ENCODE data around the gene DACH1. TPM values are rescaled to one million over a fixed set of nuclear protein-coding genes. Genes with fewer than 3 reads are reported as not detected.

DACH1 gene
- total and polyA plus RNA-seq, 4 donors = 1.4 to 42.3 (median 3.7) TPM

DNA sequence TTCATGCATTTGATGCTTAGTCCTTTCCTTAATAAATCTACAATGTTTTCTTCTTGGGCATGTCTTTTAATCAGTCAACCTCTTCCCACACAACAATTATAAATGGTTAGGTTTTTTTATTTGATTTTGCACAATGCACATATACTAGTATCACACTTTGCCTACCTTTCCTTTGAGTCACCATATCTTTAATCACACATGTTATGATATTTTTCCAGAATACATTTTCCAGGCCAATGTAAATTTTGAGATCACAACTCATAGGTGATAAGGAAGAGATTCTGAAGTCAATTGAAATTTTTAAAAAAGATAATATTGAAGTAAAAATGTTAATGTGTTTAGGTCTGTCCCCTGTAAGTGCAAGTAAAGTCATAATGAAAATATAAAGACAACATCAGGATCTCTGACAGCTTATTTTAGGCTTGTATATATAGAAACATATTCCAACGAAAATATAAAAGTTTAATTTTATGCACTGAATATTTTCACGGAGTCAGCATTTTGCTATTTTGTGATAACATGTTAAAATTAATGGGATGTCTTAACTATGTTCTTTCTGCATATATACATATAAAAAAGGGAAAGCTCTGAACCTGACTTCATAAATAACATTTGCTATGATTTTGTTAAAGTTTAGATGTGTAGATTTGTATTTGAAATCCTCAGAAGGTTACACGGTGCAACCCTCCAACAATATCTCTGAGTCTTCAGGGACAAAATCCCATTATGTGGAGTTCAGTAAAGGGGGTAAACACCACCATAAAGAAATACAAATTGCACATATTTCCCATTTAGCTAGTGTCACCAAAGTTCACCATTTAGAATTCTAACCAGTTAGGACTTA is 351.9 kb downstream of the DACH1 start:
- H3K9me3 ChIP-seq (ENCODE audit: control insufficient read depth in 4 of 4, insufficient read depth in 3 of 4, low read length in 3 of 4) = no peaks in the 10 kb centered on the region
- H3K27me3 ChIP-seq (ENCODE audit: control insufficient read depth in 3 of 3, insufficient read depth in 3 of 3, low read length in 2 of 3) = no peaks in the 10 kb centered on the region
- no peak for DNase-seq
- no peak overlapping the region for H3K4me3 ChIP-seq
- TF ChIP-seq, protein P1, sequence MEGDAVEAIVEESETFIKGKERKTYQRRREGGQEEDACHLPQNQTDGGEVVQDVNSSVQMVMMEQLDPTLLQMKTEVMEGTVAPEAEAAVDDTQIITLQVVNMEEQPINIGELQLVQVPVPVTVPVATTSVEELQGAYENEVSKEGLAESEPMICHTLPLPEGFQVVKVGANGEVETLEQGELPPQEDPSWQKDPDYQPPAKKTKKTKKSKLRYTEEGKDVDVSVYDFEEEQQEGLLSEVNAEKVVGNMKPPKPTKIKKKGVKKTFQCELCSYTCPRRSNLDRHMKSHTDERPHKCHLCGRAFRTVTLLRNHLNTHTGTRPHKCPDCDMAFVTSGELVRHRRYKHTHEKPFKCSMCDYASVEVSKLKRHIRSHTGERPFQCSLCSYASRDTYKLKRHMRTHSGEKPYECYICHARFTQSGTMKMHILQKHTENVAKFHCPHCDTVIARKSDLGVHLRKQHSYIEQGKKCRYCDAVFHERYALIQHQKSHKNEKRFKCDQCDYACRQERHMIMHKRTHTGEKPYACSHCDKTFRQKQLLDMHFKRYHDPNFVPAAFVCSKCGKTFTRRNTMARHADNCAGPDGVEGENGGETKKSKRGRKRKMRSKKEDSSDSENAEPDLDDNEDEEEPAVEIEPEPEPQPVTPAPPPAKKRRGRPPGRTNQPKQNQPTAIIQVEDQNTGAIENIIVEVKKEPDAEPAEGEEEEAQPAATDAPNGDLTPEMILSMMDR (IDR thresholded peaks at IDR 0.05; ENCODE audit: control extremely low read depth, extremely low read depth) = no peak
- ATAC-seq (ENCODE audit: insufficient read depth, low FRiP score) = no peak
- H3K9ac ChIP-seq (ENCODE audit: insufficient read depth in 1 of 2, low read length in 2 of 2) = no peak overlapping the region
- H3K36me3 ChIP-seq (ENCODE audit: control insufficient read depth in 4 of 4, insufficient read depth in 4 of 4, low read length in 4 of 4) = peaks cover 0 to 3% (median 1%) of the 10 kb centered on the region in 4 donors
- H3K4me1 ChIP-seq (ENCODE audit: control insufficient read depth in 5 of 5, insufficient read depth in 5 of 5, low read length in 5 of 5) = no peaks in the 10 kb centered on the region
- 86 to 91% methylated on average over 3 of the region's 3 CpGs for WGBS, 2 donors
- H3K27ac ChIP-seq (ENCODE audit: low read depth in 1 of 2, low read length in 1 of 2) = no peak overlapping the region

DNA sequence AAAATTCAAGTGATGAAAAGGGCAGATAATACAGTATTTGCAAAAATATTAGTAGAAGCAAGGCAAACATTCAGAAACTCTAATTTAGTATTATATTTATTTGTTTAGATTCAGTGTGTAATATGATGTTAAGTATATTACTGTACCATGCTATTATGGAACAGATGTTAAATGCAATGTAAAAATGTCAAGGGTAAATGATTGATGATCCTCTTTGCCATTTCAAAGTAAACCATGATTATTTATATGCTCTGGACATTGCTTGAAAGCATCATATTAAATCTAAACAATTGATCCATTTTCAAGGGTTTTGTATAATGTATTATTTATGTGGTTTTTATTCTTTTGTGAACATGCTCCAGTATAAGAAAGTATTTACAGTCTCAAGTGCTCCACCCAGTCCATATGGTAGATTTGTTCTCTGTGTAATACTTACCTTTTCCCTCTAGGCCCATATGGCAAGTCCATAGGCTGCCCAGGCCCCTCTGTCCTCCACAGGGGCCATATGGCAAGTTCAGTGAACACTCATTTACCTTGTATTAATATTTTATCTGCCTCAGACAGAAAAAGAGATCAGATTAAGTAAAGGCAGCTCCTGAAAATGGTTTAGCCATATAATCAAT is 353.5 kb downstream of the DACH1 start:
- Histone ChIP-seq H3K27me3 (ENCODE audit: control insufficient read depth in 3 of 3, insufficient read depth in 3 of 3, low read length in 2 of 3) (no peaks in the 10 kb centered on the region), H3K4me3 (no peak overlapping the region), H3K4me1 (ENCODE audit: control insufficient read depth in 5 of 5, insufficient read depth in 5 of 5, low read length in 5 of 5) (no peaks in the 10 kb centered on the region), H3K9ac (ENCODE audit: insufficient read depth in 1 of 2, low read length in 2 of 2) (no peak overlapping the region), H3K36me3 (ENCODE audit: control insufficient read depth in 4 of 4, insufficient read depth in 4 of 4, low read length in 4 of 4) (peaks cover 0 to 5% (median 1%) of the 10 kb centered on the region in 4 donors), H3K27ac (ENCODE audit: low read depth in 1 of 2, low read length in 1 of 2) (no peak overlapping the region), H3K9me3 (ENCODE audit: control insufficient read depth in 4 of 4, insufficient read depth in 3 of 4, low read length in 3 of 4) (no peaks in the 10 kb centered on the region)
- TF ChIP-seq, protein P1 (IDR thresholded peaks at IDR 0.05; ENCODE audit: control extremely low read depth, extremely low read depth) = no peak
- no peak for ATAC-seq (ENCODE audit: insufficient read depth, low FRiP score)
- no peak for DNase-seq

DNA sequence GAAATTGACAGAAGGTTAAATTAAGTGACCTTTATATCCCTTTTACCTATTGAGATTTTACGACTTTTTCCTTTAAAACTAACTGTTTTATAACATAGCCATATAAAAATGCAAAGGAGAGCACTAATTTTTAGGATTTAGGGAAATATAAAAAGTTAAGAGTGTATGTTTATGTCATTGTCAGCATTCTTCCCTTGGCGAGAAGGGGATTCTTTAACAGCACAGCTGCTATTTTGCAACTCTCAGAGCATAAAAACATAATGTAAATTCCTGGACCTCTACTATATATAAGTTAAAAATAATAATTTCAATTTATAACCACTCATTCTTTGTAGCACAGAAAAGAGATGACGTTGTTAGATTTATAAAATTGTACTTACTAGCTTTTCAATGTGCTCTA is 363.2 kb downstream of the DACH1 start:
- TF ChIP-seq, protein P1 (IDR thresholded peaks at IDR 0.05; ENCODE audit: control extremely low read depth, extremely low read depth) = no peak
- no peak overlapping the region for H3K4me3 ChIP-seq
- no peaks in the 10 kb centered on the region for H3K9me3 ChIP-seq (ENCODE audit: control insufficient read depth in 4 of 4, insufficient read depth in 3 of 4, low read length in 3 of 4)
- H3K36me3 ChIP-seq (ENCODE audit: control insufficient read depth in 4 of 4, insufficient read depth in 4 of 4, low read length in 4 of 4) = peaks cover 0 to 4% (median 0%) of the 10 kb centered on the region in 4 donors
- H3K4me1 ChIP-seq (ENCODE audit: control insufficient read depth in 5 of 5, insufficient read depth in 5 of 5, low read length in 5 of 5) = peaks cover 0 to 3% (median 0%) of the 10 kb centered on the region in 5 donors
- no peaks in the 10 kb centered on the region for H3K27me3 ChIP-seq (ENCODE audit: control insufficient read depth in 3 of 3, insufficient read depth in 3 of 3, low read length in 2 of 3)
- no peak overlapping the region for H3K27ac ChIP-seq (ENCODE audit: low read depth in 1 of 2, low read length in 1 of 2)
- DNase-seq = peak in 2 of 3 donors; percentile 49 to 66
- 86 to 93% methylated on average over 3 of the region's 3 CpGs for WGBS, 2 donors
- H3K9ac ChIP-seq (ENCODE audit: insufficient read depth in 1 of 2, low read length in 2 of 2) = no peak overlapping the region
- ATAC-seq (ENCODE audit: insufficient read depth, low FRiP score) = no peak
